A673 (cell line): ENCODE data around the gene PLLP. TPM values are rescaled to one million over a fixed set of nuclear protein-coding genes. Genes with fewer than 3 reads are reported as not detected.

Experiments
- BruUV-seq: library from RNA; stranded (reverse); fragments of 400-500 nt; replicated peaks from 2 replicates; lab custom pipeline; 2021; lab: Mats Ljungman, UMichigan
- CTCF ChIA-PET: fragments of 300-600 bp; sonication (Branson Sonifier 250); formaldehyde crosslinking; loops from one replicate; lab custom pipeline; 2022; ENCODE audit warnings: antibody characterized with exemption; lab: Charles Lee
- POLR2A ChIA-PET: fragments of 300-600 bp; sonication (Branson Sonifier 250); formaldehyde crosslinking; loops from one replicate; lab custom pipeline; 2022; ENCODE audit warnings: antibody characterized with exemption; ENCODE audit not compliant: low non-redundant PET; lab: Charles Lee
- DNase-seq: peaks from one replicate; pipeline ENCODE4 v3.0.0-alpha.2; 2015; ENCODE audit warnings: low spot score
- H3K27ac ChIP-seq: fragments of 200-600 bp; sonication (generic); 2 replicates; pipeline ENCODE4 v1.5.1; 2016; ENCODE audit warnings: mixed run types, low read depth, mild to moderate bottlenecking, mixed read lengths, antibody characterized with exemption, low read length; ENCODE audit not compliant: poor library complexity, severe bottlenecking
- H3K27me3 ChIP-seq: fragments of 200-600 bp; sonication (generic); replicated peaks from 2 replicates; pipeline ENCODE4 v1.6.1; 2017; ENCODE audit warnings: mixed run types, low read depth, mild to moderate bottlenecking, mixed read lengths, antibody characterized with exemption, low read length; ENCODE audit not compliant: insufficient read depth, poor library complexity
- H3K36me3 ChIP-seq: fragments of 200-600 bp; sonication (generic); 2 replicates; pipeline ENCODE4 v1.6.1; 2016; ENCODE audit warnings: mixed run types, mild to moderate bottlenecking, mixed read lengths, antibody characterized with exemption, low read length; ENCODE audit not compliant: insufficient read depth, poor library complexity, severe bottlenecking
- H3K4me1 ChIP-seq: fragments of 200-600 bp; sonication (generic); 2 replicates; pipeline ENCODE4 v1.6.1; 2017; ENCODE audit warnings: mixed run types, mild to moderate bottlenecking, mixed read lengths, antibody characterized with exemption, low read length; ENCODE audit not compliant: insufficient read depth, poor library complexity, severe bottlenecking
- H3K4me3 ChIP-seq: fragments of 200-600 bp; sonication (generic); 2 replicates; pipeline ENCODE4 v1.5.1; 2016; ENCODE audit warnings: low read depth, mixed run types, mild to moderate bottlenecking, mixed read lengths, low read length; ENCODE audit not compliant: poor library complexity, severe bottlenecking
- H3K9me3 ChIP-seq: fragments of 200-600 bp; sonication (generic); 2 replicates; pipeline ENCODE4 v1.6.1; 2016; ENCODE audit warnings: mixed run types, low read depth, mild to moderate bottlenecking, mixed read lengths, antibody characterized with exemption, low read length; ENCODE audit not compliant: poor library complexity, severe bottlenecking
- CTCF ChIP-seq: fragments of 300-800, 200-600 bp; sonication (generic); conservative IDR thresholded peaks from 2 replicates; pipeline ENCODE4 v1.5.1; 2017; ENCODE audit warnings: low read depth, mild to moderate bottlenecking, antibody characterized with exemption, low read length, moderate library complexity, mixed read lengths
- EZH2 ChIP-seq: fragments of 200-600 bp; sonication (generic); IDR thresholded peaks from 2 replicates; pipeline ENCODE4 v1.6.1; 2017; ENCODE audit warnings: borderline replicate concordance, low read depth, mild to moderate bottlenecking, mixed read lengths, antibody characterized with exemption, low read length; ENCODE audit not compliant: poor library complexity, severe bottlenecking
- intact Hi-C: fragments of 100-400 bp; cut with micrococcal nuclease; formaldehyde crosslinking; loops from one replicate; pipeline ENCODE4 v1.10.0; 2022; ENCODE audit not compliant: unreplicated experiment
- total RNA-seq: library from RNA; stranded (reverse); gene quantifications from 2 replicates; pipeline ENCODE4 v1.2.3, GENCODE V29; 2021

Gene PLLP
- total RNA-seq, 1 experiment from 2014 or later = 1.1 TPM

DNA sequence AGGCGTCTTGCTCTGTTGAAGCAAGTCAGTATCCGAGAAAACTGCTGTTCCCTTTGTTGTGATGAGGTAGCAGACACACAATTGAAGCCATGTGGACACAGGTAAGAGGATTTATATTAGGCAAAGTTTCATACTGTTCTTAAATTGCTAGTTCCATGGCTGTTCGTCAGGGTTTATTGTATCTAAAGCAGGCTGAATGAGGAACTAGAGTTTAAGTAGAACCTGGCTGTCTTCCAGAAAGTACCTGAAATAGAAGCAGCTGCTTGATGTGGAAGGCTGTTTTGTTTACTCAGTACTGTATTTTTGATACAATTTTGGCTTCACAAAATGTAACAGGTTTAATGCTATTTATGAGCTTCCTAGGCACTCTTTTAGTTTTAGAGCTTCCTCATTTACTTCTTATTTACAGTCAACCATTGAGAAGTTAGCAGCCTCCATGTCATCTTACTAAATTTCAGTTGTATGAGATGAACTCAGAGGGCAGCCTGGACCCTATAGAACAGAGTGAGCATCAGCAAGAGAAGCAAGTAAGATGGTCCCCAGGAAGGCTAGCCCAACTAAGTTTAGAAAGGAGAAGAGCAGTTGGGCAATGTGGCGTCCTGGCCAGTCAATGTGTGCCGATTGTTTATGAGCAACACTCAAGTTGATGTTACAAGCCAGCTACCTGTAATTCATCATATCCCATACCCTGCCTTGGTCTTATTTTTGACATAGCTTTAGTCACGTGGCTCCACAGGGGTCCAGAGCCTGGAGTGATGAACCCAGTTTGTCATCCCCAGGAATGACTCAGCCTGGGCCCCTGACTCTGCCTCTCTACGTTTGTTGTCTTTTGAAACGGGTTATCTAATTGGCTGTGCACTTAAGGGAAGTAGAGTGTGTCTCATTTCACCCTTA lies 49.1 kb downstream of the PLLP start:
- ChIA-PET CTCF (no interaction called here), POLR2A (interaction anchor here (0.5 kb wide), 1 partner anchor 39 kb away, joined by 4 read pairs; no protein-coding TSS in a partner anchor)
- Histone ChIP-seq H3K36me3 (peaks cover 65% of the 10 kb centered on the region), H3K4me1 (peaks cover 7% of the 10 kb centered on the region), H3K4me3 (no peak overlapping the region), H3K27ac (peak overlapping the region; percentile 11), H3K27me3 (no peaks in the 10 kb centered on the region), H3K9me3 (no peaks in the 10 kb centered on the region)
- TF ChIP-seq CTCF = no peak
- intact Hi-C loops = no loop called here
- BruUV-seq = no TSS peak
- peak; percentile 80 for DNase-seq

DNA sequence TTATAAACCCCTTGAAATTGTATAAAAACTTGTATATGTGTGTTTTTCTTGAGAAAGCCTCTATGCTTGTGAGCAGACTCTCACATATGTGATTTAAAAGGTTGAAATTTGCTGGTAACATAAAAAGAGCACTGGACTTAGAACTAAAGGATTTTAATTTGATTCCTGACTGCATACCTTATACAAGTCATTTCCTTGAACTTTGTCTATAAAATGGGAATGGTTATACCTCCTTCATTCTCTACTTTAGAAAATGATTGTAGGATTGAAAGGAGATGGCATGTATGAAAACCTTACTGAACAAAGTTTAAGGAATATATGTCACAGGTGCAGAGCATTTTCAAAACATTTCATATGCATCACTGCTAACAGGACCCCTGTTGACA lies 49.8 kb downstream of the PLLP start:
- no peak for DNase-seq
- intact Hi-C loops = no loop called here
- Histone ChIP-seq H3K27me3 (no peaks in the 10 kb centered on the region), H3K4me3 (no peak overlapping the region), H3K9me3 (no peaks in the 10 kb centered on the region), H3K36me3 (peaks cover 72% of the 10 kb centered on the region), H3K4me1 (peaks cover 7% of the 10 kb centered on the region), H3K27ac (no peak overlapping the region)
- TF ChIP-seq EZH2 = no peak
- no peak for TF ChIP-seq CTCF
- CTCF ChIA-PET = no interaction called here
- POLR2A ChIA-PET = no interaction called here
- BruUV-seq = no TSS peak

- TF ChIP-seq EZH2 (no peak), CTCF (no peak)
- H3K27ac ChIP-seq = no peak overlapping the region
- intact Hi-C loops = no loop called here
- ChIA-PET CTCF (no interaction called here), POLR2A (no interaction called here)
- no TSS peak for BruUV-seq
- H3K9me3 ChIP-seq = no peaks in the 10 kb centered on the region
- H3K4me3 ChIP-seq = no peak overlapping the region
- H3K36me3 ChIP-seq = peaks cover 71% of the 10 kb centered on the region
- no peak for DNase-seq
- H3K4me1 ChIP-seq = peaks cover 7% of the 10 kb centered on the region
- no peaks in the 10 kb centered on the region for H3K27me3 ChIP-seq
Observed at GRCh38 chr16:57233944-57234706, 50.3 kb downstream of the PLLP start.
